CD4-positive, CD25-positive, alpha-beta regulatory T cell (primary cell): ENCODE measurements around the gene ZSWIM6. TPM values are rescaled to one million over a fixed set of nuclear protein-coding genes. Genes with fewer than 3 reads are reported as not detected.
A peak's percentile ranks its signal among the peaks of the same experiment; 100 is the strongest.
"Not testable (repeated sequence)": the region's sequence is repeated elsewhere in the genome, so short reads cannot be mapped to it uniquely, and the experiment has no call there.

Experiments used
- ATAC-seq, 2 donors: fragments of 150-1000 bp; cut with Tn5 transposase; one replicate each; pipeline ENCODE4 v1.10.0; 2021; ENCODE audit warnings: low read depth in 2 of 2, moderate number of reproducible peaks in 2 of 2, moderate library complexity in 1 of 2
- DNase-seq, 3 donors: peaks; one replicate each; pipeline versions ENCODE4 v3.0.0 to v3.0.0-alpha.2; 2012 to 2022; ENCODE audit warnings: mixed read lengths in 1 of 3
- H3K27ac ChIP-seq: one replicate; pipeline ENCODE4 v1.7.0; 2013; ENCODE audit warnings: mild to moderate bottlenecking, low read length; ENCODE audit not compliant: insufficient read depth, poor library complexity, severe bottlenecking
- H3K27me3 ChIP-seq: one replicate; pipeline ENCODE4 v1.7.0; 2013; ENCODE audit warnings: low read length; ENCODE audit not compliant: control insufficient read depth, insufficient read depth
- H3K36me3 ChIP-seq: one replicate; pipeline ENCODE4 v1.7.0; 2013; ENCODE audit warnings: mild to moderate bottlenecking, low read length, moderate library complexity; ENCODE audit not compliant: control insufficient read depth, insufficient read depth
- H3K4me1 ChIP-seq: 2 replicates; pipeline ENCODE4 v1.7.0; 2013; ENCODE audit warnings: mild to moderate bottlenecking, low read length; ENCODE audit not compliant: insufficient read depth, control insufficient read depth, poor library complexity, severe bottlenecking
- H3K4me3 ChIP-seq: one replicate; pipeline ENCODE4 v1.7.0; 2013; ENCODE audit warnings: low read depth, mild to moderate bottlenecking, low read length, moderate library complexity
- H3K9me3 ChIP-seq, 2 experiments: 1 replicate in 1 of 2; 2 replicates in 1 of 2; pipeline ENCODE4 v1.7.0; 2013; ENCODE audit warnings: low read length in 2 of 2, mild to moderate bottlenecking in 1 of 2, moderate library complexity in 1 of 2; ENCODE audit not compliant: control insufficient read depth in 2 of 2
- H3K27ac Mint-ChIP-seq, 3 donors: one replicate each; pipeline ENCODE4 v1.8.0; 2020 to 2022; ENCODE audit warnings: mild to moderate bottlenecking in 3 of 3, mixed read lengths in 3 of 3, moderate library complexity in 2 of 3
- H3K27me3 Mint-ChIP-seq: one replicate; pipeline ENCODE4 v1.8.0; 2022; ENCODE audit warnings: mild to moderate bottlenecking, mixed read lengths
- H3K36me3 Mint-ChIP-seq: one replicate; pipeline ENCODE4 v1.8.0; 2020; ENCODE audit warnings: mixed read lengths
- H3K4me1 Mint-ChIP-seq, 4 donors: one replicate each; pipeline ENCODE4 v1.8.0; 2020 to 2022; ENCODE audit warnings: mixed read lengths in 4 of 4, mild to moderate bottlenecking in 1 of 4
- H3K4me3 Mint-ChIP-seq, 4 donors: one replicate each; pipeline ENCODE4 v1.8.0; 2020 to 2022; ENCODE audit warnings: mild to moderate bottlenecking in 4 of 4, mixed read lengths in 4 of 4, moderate library complexity in 3 of 4
- H3K9me3 Mint-ChIP-seq, 7 donors: one replicate each; pipeline ENCODE4 v1.8.0; 2020 to 2022; ENCODE audit warnings: mixed read lengths in 7 of 7, mild to moderate bottlenecking in 3 of 7, moderate library complexity in 2 of 7
- polyA plus RNA-seq, 4 donors: library from polyadenylated mRNA; unstranded; fragments of 300-500 nt; fragmentation: Illumina TruSeq; gene quantifications; one replicate each; pipeline ENCODE4 v1.2.3, GENCODE V29; 2021
- total RNA-seq: library from RNA; stranded (reverse); gene quantifications from one replicate; pipeline ENCODE4 v1.2.3, GENCODE V29; 2022

The ZSWIM6 gene
- total and polyA plus RNA-seq, 5 donors from 2014 or later, result 0.41 to 12.2 (median 0.59) TPM

- H3K27me3 ChIP-seq, H3K27ac Mint-ChIP-seq, H3K36me3 ChIP-seq, H3K27ac ChIP-seq, H3K4me3 ChIP-seq, DNase-seq, H3K4me1 ChIP-seq, ATAC-seq, H3K27me3 Mint-ChIP-seq, H3K9me3 ChIP-seq, H3K36me3 Mint-ChIP-seq, H3K9me3 Mint-ChIP-seq, H3K4me3 Mint-ChIP-seq: not testable (repeated sequence)
- peaks cover 25 to 52% (median 38%) of the 10 kb centered on the region in 4 donors for H3K4me1 Mint-ChIP-seq
Measured at GRCh38 chr5:61406497-61406896, 74.4 kb downstream of the ZSWIM6 start.

- H3K4me3 ChIP-seq, result peak overlapping the region; percentile 1
- no peaks in the 10 kb centered on the region for H3K9me3 ChIP-seq
- DNase-seq, result no peak
- Mint-ChIP-seq H3K4me1 (peaks cover 25 to 51% (median 35%) of the 10 kb centered on the region in 4 donors), H3K27me3 (peaks cover 9% of the 10 kb centered on the region), H3K4me3 (peak overlapping the region; percentile 73 to 92 (median 87)), H3K27ac (peak overlapping the region in 2 of 3 donors; percentile 89 to 97), H3K9me3 (peaks cover 0 to 3% (median 0%) of the 10 kb centered on the region in 7 donors), H3K36me3 (no peaks in the 10 kb centered on the region)
- peaks cover 8% of the 10 kb centered on the region for H3K4me1 ChIP-seq
- H3K27ac ChIP-seq, result peak overlapping the region; percentile 56
- no peaks in the 10 kb centered on the region for H3K36me3 ChIP-seq
- ATAC-seq, result no peak
- no peaks in the 10 kb centered on the region for H3K27me3 ChIP-seq
Measured at GRCh38 chr5:61407706-61408270, 75.7 kb downstream of the ZSWIM6 start.

GRCh38 chr5:61408476-61409168, 76.6 kb downstream of the ZSWIM6 start:
- Mint-ChIP-seq H3K9me3 (peaks cover 0 to 3% (median 0%) of the 10 kb centered on the region in 7 donors), H3K27me3 (peaks cover 9% of the 10 kb centered on the region), H3K27ac (peak overlapping the region; percentile 87 to 97 (median 89)), H3K4me1 (peaks cover 22 to 44% (median 35%) of the 10 kb centered on the region in 4 donors), H3K36me3 (no peaks in the 10 kb centered on the region), H3K4me3 (peak overlapping the region; percentile 73 to 92 (median 87))
- peak overlapping the region; percentile 56 for H3K27ac ChIP-seq
- H3K4me3 ChIP-seq, result peak overlapping the region; percentile 85
- no peaks in the 10 kb centered on the region for H3K27me3 ChIP-seq
- peaks cover 8% of the 10 kb centered on the region for H3K4me1 ChIP-seq
- no peaks in the 10 kb centered on the region for H3K9me3 ChIP-seq
- ATAC-seq (peak; percentile 97 to 98), DNase-seq (peak; percentile 92 to 97 (median 92))
- H3K36me3 ChIP-seq, result no peaks in the 10 kb centered on the region

GRCh38 chr5:61409568-61409967, 77.5 kb downstream of the ZSWIM6 start:
- DNase-seq, result no peak
- no peaks in the 10 kb centered on the region for H3K36me3 Mint-ChIP-seq
- H3K27ac Mint-ChIP-seq, result peak overlapping the region in 2 of 3 donors; percentile 8 to 12
- Histone ChIP-seq H3K27me3 (no peaks in the 10 kb centered on the region), H3K4me3 (peak overlapping the region; percentile 69), H3K27ac (no peak overlapping the region), H3K4me1 (peaks cover 8% of the 10 kb centered on the region), H3K36me3 (no peaks in the 10 kb centered on the region), H3K9me3 (no peaks in the 10 kb centered on the region)
- peaks cover 22 to 51% (median 39%) of the 10 kb centered on the region in 4 donors for H3K4me1 Mint-ChIP-seq
- no peak for ATAC-seq
- peak overlapping the region in 2 of 4 donors; percentile 87 for H3K4me3 Mint-ChIP-seq
- H3K27me3 Mint-ChIP-seq, result peaks cover 9% of the 10 kb centered on the region
- peaks cover 0 to 3% (median 0%) of the 10 kb centered on the region in 7 donors for H3K9me3 Mint-ChIP-seq

GRCh38 chr5:61410811-61411210, 78.8 kb downstream of the ZSWIM6 start:
- peaks cover 0 to 3% (median 0%) of the 10 kb centered on the region in 7 donors for H3K9me3 Mint-ChIP-seq
- no peak for ATAC-seq

GRCh38 chr5:61412361-61412760, 80.3 kb downstream of the ZSWIM6 start:
- Mint-ChIP-seq H3K4me3 (no peak overlapping the region), H3K27me3 (peaks cover 9% of the 10 kb centered on the region), H3K36me3 (no peaks in the 10 kb centered on the region), H3K4me1 (peaks cover 35 to 70% (median 45%) of the 10 kb centered on the region in 4 donors), H3K27ac (no peak overlapping the region), H3K9me3 (peaks cover 0 to 3% (median 0%) of the 10 kb centered on the region in 7 donors)
- H3K27ac ChIP-seq, result no peak overlapping the region
- ATAC-seq (no peak), DNase-seq (no peak)
- no peak overlapping the region for H3K4me3 ChIP-seq
- H3K36me3 ChIP-seq, result no peaks in the 10 kb centered on the region
- H3K27me3 ChIP-seq, result no peaks in the 10 kb centered on the region
- H3K4me1 ChIP-seq, result peaks cover 8% of the 10 kb centered on the region
- no peaks in the 10 kb centered on the region for H3K9me3 ChIP-seq

More at GRCh38 chr5:61410811-61411210, 78.8 kb downstream of the ZSWIM6 start:
- no peak for DNase-seq
- H3K27me3 ChIP-seq, result no peaks in the 10 kb centered on the region
- H3K4me1 ChIP-seq, result peaks cover 8% of the 10 kb centered on the region
- peaks cover 25 to 60% (median 37%) of the 10 kb centered on the region in 4 donors for H3K4me1 Mint-ChIP-seq
- no peak overlapping the region for H3K27ac Mint-ChIP-seq
- H3K27ac ChIP-seq, result no peak overlapping the region
- no peaks in the 10 kb centered on the region for H3K9me3 ChIP-seq
- no peak overlapping the region for H3K4me3 Mint-ChIP-seq
- H3K27me3 Mint-ChIP-seq, result peaks cover 9% of the 10 kb centered on the region
- H3K36me3 ChIP-seq, result no peaks in the 10 kb centered on the region
- no peak overlapping the region for H3K4me3 ChIP-seq
- no peaks in the 10 kb centered on the region for H3K36me3 Mint-ChIP-seq

- ATAC-seq, H3K27me3 ChIP-seq, H3K4me3 Mint-ChIP-seq, H3K9me3 Mint-ChIP-seq, H3K27ac Mint-ChIP-seq, H3K36me3 Mint-ChIP-seq, H3K9me3 ChIP-seq, H3K36me3 ChIP-seq, H3K4me3 ChIP-seq, H3K27me3 Mint-ChIP-seq, H3K27ac ChIP-seq, H3K4me1 ChIP-seq, DNase-seq: not testable (repeated sequence)
- peaks cover 33 to 68% (median 42%) of the 10 kb centered on the region in 4 donors for H3K4me1 Mint-ChIP-seq
Measured at GRCh38 chr5:61413205-61413604, 81.1 kb downstream of the ZSWIM6 start.
